Measurements from ENCODE around the gene CACNA1C.
"Not testable (repeated sequence)": the region's sequence is repeated elsewhere in the genome, so short reads cannot be mapped to it uniquely, and the experiment has no call there.

CACNA1C gene

GRCh38 chr12:2248087-2248900 lies 195.5 kb downstream of the CACNA1C start:
- Histone ChIP-seq H3K36me3 (ENCODE audit: control insufficient read depth in 4 of 4, insufficient read depth in 4 of 4, low read length in 3 of 4) (no peaks in the 10 kb centered on the region), H3K9me3 (ENCODE audit: control extremely low read depth in 1 of 5, control insufficient read depth in 4 of 5, insufficient read depth in 2 of 5, low read depth in 1 of 5, low read length in 4 of 5) (no peaks in the 10 kb centered on the region), H3K27me3 (replicated peaks in 2 of 5; ENCODE audit: control insufficient read depth in 4 of 5, insufficient read depth in 5 of 5, low read length in 4 of 5) (no peaks in the 10 kb centered on the region), H3K4me1 (ENCODE audit: control extremely low read depth in 1 of 4, control insufficient read depth in 4 of 4, insufficient read depth in 4 of 4, low read length in 3 of 4) (peaks cover 0 to 2% (median 0%) of the 10 kb centered on the region in 4 experiments), H3K4me3 (ENCODE audit: control insufficient read depth in 1 of 7, extremely low read depth in 1 of 7, insufficient read depth in 4 of 7, low read depth in 2 of 7, low read length in 6 of 7) (no peak overlapping the region), H3K27ac (ENCODE audit: insufficient read depth in 1 of 2, low read depth in 1 of 2, low read length in 2 of 2, poor library complexity in 1 of 2, severe bottlenecking in 2 of 2) (no peak overlapping the region)
- DNase-seq, result no peak
- 95% methylated on average over 17 of the region's 17 CpGs for WGBS (ENCODE audit: insufficient coverage)
- POLR2A ChIA-PET, result no interaction called here
- CTCF ChIA-PET, result no interaction called here

- Histone ChIP-seq H3K4me1 (ENCODE audit: control extremely low read depth in 1 of 4, control insufficient read depth in 4 of 4, insufficient read depth in 4 of 4, low read length in 3 of 4) (peaks cover 0 to 2% (median 0%) of the 10 kb centered on the region in 4 experiments), H3K27ac (ENCODE audit: insufficient read depth in 1 of 2, low read depth in 1 of 2, low read length in 2 of 2, poor library complexity in 1 of 2, severe bottlenecking in 2 of 2) (no peak overlapping the region), H3K27me3 (replicated peaks in 2 of 5; ENCODE audit: control insufficient read depth in 4 of 5, insufficient read depth in 5 of 5, low read length in 4 of 5) (no peaks in the 10 kb centered on the region), H3K36me3 (ENCODE audit: control insufficient read depth in 4 of 4, insufficient read depth in 4 of 4, low read length in 3 of 4) (no peaks in the 10 kb centered on the region), H3K4me3 (ENCODE audit: control insufficient read depth in 1 of 7, extremely low read depth in 1 of 7, insufficient read depth in 4 of 7, low read depth in 2 of 7, low read length in 6 of 7) (no peak overlapping the region), H3K9me3 (ENCODE audit: control extremely low read depth in 1 of 5, control insufficient read depth in 4 of 5, insufficient read depth in 2 of 5, low read depth in 1 of 5, low read length in 4 of 5) (no peaks in the 10 kb centered on the region)
- CTCF ChIA-PET, result no interaction called here
- peak in 2 of 3 donors; percentile 28 to 38 for DNase-seq
- WGBS (ENCODE audit: insufficient coverage), result 75% methylated on average over 8 of the region's 8 CpGs
- POLR2A ChIA-PET, result no interaction called here
These were observed 196.2 kb downstream of the CACNA1C start for GRCh38 chr12:2248901-2249381.

- H3K4me3 ChIP-seq (ENCODE audit: control insufficient read depth in 1 of 7, extremely low read depth in 1 of 7, insufficient read depth in 4 of 7, low read depth in 2 of 7, low read length in 6 of 7), result no peak overlapping the region
- peaks cover 0 to 2% (median 0%) of the 10 kb centered on the region in 4 experiments for H3K4me1 ChIP-seq (ENCODE audit: control extremely low read depth in 1 of 4, control insufficient read depth in 4 of 4, insufficient read depth in 4 of 4, low read length in 3 of 4)
- WGBS (ENCODE audit: insufficient coverage), result 78% methylated on average over 5 of the region's 5 CpGs
- ChIA-PET CTCF (no interaction called here), POLR2A (no interaction called here)
- H3K27ac ChIP-seq (ENCODE audit: insufficient read depth in 1 of 2, low read depth in 1 of 2, low read length in 2 of 2, poor library complexity in 1 of 2, severe bottlenecking in 2 of 2), result no peak overlapping the region
- H3K9me3 ChIP-seq (ENCODE audit: control extremely low read depth in 1 of 5, control insufficient read depth in 4 of 5, insufficient read depth in 2 of 5, low read depth in 1 of 5, low read length in 4 of 5), result peaks cover 0 to 2% (median 0%) of the 10 kb centered on the region in 5 experiments
- H3K27me3 ChIP-seq (replicated peaks in 2 of 5; ENCODE audit: control insufficient read depth in 4 of 5, insufficient read depth in 5 of 5, low read length in 4 of 5), result no peaks in the 10 kb centered on the region
- peak in 2 of 3 donors; percentile 26 to 43 for DNase-seq
- no peaks in the 10 kb centered on the region for H3K36me3 ChIP-seq (ENCODE audit: control insufficient read depth in 4 of 4, insufficient read depth in 4 of 4, low read length in 3 of 4)
These were observed 198.0 kb downstream of the CACNA1C start for GRCh38 chr12:2250797-2251196.

- ChIA-PET CTCF (no interaction called here), POLR2A (no interaction called here)
- WGBS (ENCODE audit: insufficient coverage), result 98% methylated on average over 6 of the region's 8 CpGs
- Histone ChIP-seq H3K36me3 (ENCODE audit: control insufficient read depth in 4 of 4, insufficient read depth in 4 of 4, low read length in 3 of 4) (no peaks in the 10 kb centered on the region), H3K4me3 (ENCODE audit: control insufficient read depth in 1 of 7, extremely low read depth in 1 of 7, insufficient read depth in 4 of 7, low read depth in 2 of 7, low read length in 6 of 7) (no peak overlapping the region), H3K9me3 (ENCODE audit: control extremely low read depth in 1 of 5, control insufficient read depth in 4 of 5, insufficient read depth in 2 of 5, low read depth in 1 of 5, low read length in 4 of 5) (peaks cover 0 to 2% (median 0%) of the 10 kb centered on the region in 5 experiments), H3K27ac (ENCODE audit: insufficient read depth in 1 of 2, low read depth in 1 of 2, low read length in 2 of 2, poor library complexity in 1 of 2, severe bottlenecking in 2 of 2) (no peak overlapping the region), H3K4me1 (ENCODE audit: control extremely low read depth in 1 of 4, control insufficient read depth in 4 of 4, insufficient read depth in 4 of 4, low read length in 3 of 4) (peaks cover 0 to 2% (median 0%) of the 10 kb centered on the region in 4 experiments), H3K27me3 (replicated peaks in 2 of 5; ENCODE audit: control insufficient read depth in 4 of 5, insufficient read depth in 5 of 5, low read length in 4 of 5) (no peaks in the 10 kb centered on the region)
- DNase-seq, result no peak
These were observed 198.9 kb downstream of the CACNA1C start for GRCh38 chr12:2251526-2252209.

- Histone ChIP-seq H3K4me1 (ENCODE audit: control extremely low read depth in 1 of 4, control insufficient read depth in 4 of 4, insufficient read depth in 4 of 4, low read length in 3 of 4) (peaks cover 12 to 29% (median 18%) of the 10 kb centered on the region in 4 experiments), H3K27ac (ENCODE audit: insufficient read depth in 1 of 2, low read depth in 1 of 2, low read length in 2 of 2, poor library complexity in 1 of 2, severe bottlenecking in 2 of 2) (no peak overlapping the region), H3K36me3 (ENCODE audit: control insufficient read depth in 4 of 4, insufficient read depth in 4 of 4, low read length in 3 of 4) (no peaks in the 10 kb centered on the region), H3K27me3 (replicated peaks in 2 of 5; ENCODE audit: control insufficient read depth in 4 of 5, insufficient read depth in 5 of 5, low read length in 4 of 5) (no peaks in the 10 kb centered on the region), H3K9me3 (ENCODE audit: control extremely low read depth in 1 of 5, control insufficient read depth in 4 of 5, insufficient read depth in 2 of 5, low read depth in 1 of 5, low read length in 4 of 5) (peaks cover 0 to 2% (median 0%) of the 10 kb centered on the region in 5 experiments), H3K4me3 (ENCODE audit: control insufficient read depth in 1 of 7, extremely low read depth in 1 of 7, insufficient read depth in 4 of 7, low read depth in 2 of 7, low read length in 6 of 7) (no peak overlapping the region)
- WGBS (ENCODE audit: insufficient coverage), result 100% methylated on average over 1 of the region's 2 CpGs
- CTCF ChIA-PET, result no interaction called here
- no peak for DNase-seq
- POLR2A ChIA-PET, result no interaction called here
These were observed 202.5 kb downstream of the CACNA1C start for GRCh38 chr12:2255311-2255710.

- H3K36me3 ChIP-seq (ENCODE audit: control insufficient read depth in 4 of 4, insufficient read depth in 4 of 4, low read length in 3 of 4); H3K9me3 ChIP-seq (ENCODE audit: control extremely low read depth in 1 of 5, control insufficient read depth in 4 of 5, insufficient read depth in 2 of 5, low read depth in 1 of 5, low read length in 4 of 5); POLR2A ChIA-PET; H3K27ac ChIP-seq (ENCODE audit: insufficient read depth in 1 of 2, low read depth in 1 of 2, low read length in 2 of 2, poor library complexity in 1 of 2, severe bottlenecking in 2 of 2); H3K27me3 ChIP-seq (replicated peaks in 2 of 5; ENCODE audit: control insufficient read depth in 4 of 5, insufficient read depth in 5 of 5, low read length in 4 of 5); CTCF ChIA-PET; H3K4me3 ChIP-seq (ENCODE audit: control insufficient read depth in 1 of 7, extremely low read depth in 1 of 7, insufficient read depth in 4 of 7, low read depth in 2 of 7, low read length in 6 of 7): not testable (repeated sequence)
- peak in 1 of 3 donors; percentile 22 for DNase-seq
- WGBS (ENCODE audit: insufficient coverage), result 94% methylated on average over 9 of the region's 9 CpGs
- H3K4me1 ChIP-seq (ENCODE audit: control extremely low read depth in 1 of 4, control insufficient read depth in 4 of 4, insufficient read depth in 4 of 4, low read length in 3 of 4), result peaks cover 12 to 32% (median 19%) of the 10 kb centered on the region in 4 experiments
These were observed 202.9 kb downstream of the CACNA1C start for GRCh38 chr12:2255731-2256130.

GRCh38 chr12:2256453-2256852 lies 203.7 kb downstream of the CACNA1C start:
- Histone ChIP-seq H3K36me3 (ENCODE audit: control insufficient read depth in 4 of 4, insufficient read depth in 4 of 4, low read length in 3 of 4) (no peaks in the 10 kb centered on the region), H3K9me3 (ENCODE audit: control extremely low read depth in 1 of 5, control insufficient read depth in 4 of 5, insufficient read depth in 2 of 5, low read depth in 1 of 5, low read length in 4 of 5) (peaks cover 0 to 2% (median 0%) of the 10 kb centered on the region in 5 experiments), H3K4me1 (ENCODE audit: control extremely low read depth in 1 of 4, control insufficient read depth in 4 of 4, insufficient read depth in 4 of 4, low read length in 3 of 4) (peaks cover 12 to 32% (median 19%) of the 10 kb centered on the region in 4 experiments), H3K27me3 (replicated peaks in 2 of 5; ENCODE audit: control insufficient read depth in 4 of 5, insufficient read depth in 5 of 5, low read length in 4 of 5) (no peaks in the 10 kb centered on the region), H3K27ac (ENCODE audit: insufficient read depth in 1 of 2, low read depth in 1 of 2, low read length in 2 of 2, poor library complexity in 1 of 2, severe bottlenecking in 2 of 2) (no peak overlapping the region), H3K4me3 (ENCODE audit: control insufficient read depth in 1 of 7, extremely low read depth in 1 of 7, insufficient read depth in 4 of 7, low read depth in 2 of 7, low read length in 6 of 7) (no peak overlapping the region)
- CTCF ChIA-PET, result no interaction called here
- 93% methylated on average over 5 of the region's 6 CpGs for WGBS (ENCODE audit: insufficient coverage)
- DNase-seq, result no peak
- POLR2A ChIA-PET, result no interaction called here

Data from common myeloid progenitor, CD34-positive (primary cell).